DMS153 treated with DMSO at 0.1 percent for 48 hours (cell line): ENCODE measurements around the gene FANCI.
A peak's percentile ranks its signal among the peaks of the same experiment; 100 is the strongest.

Experiments
- DNase-seq: peaks from one replicate; lab custom pipeline; 2025; ENCODE audit not compliant: unreplicated experiment; lab: John Stamatoyannopoulos, UW

FANCI gene

GRCh38 chr15:89243691-89244573 is at the start of gene FANCI:
TSS of gene FANCI (plus strand) at chr15:89243979. CDS start at chr15:89247648, 3,669 bp downstream.
- peak; percentile 61 for DNase-seq

GRCh38 chr15:89194608-89195007 is 49.2 kb upstream of the FANCI start:
- DNase-seq: no peak

- no peak for DNase-seq
These were observed 47.9 kb upstream of the FANCI start for GRCh38 chr15:89195836-89196235.

- no peak for DNase-seq
These were observed 47.5 kb upstream of the FANCI start for GRCh38 chr15:89196241-89196640.

- DNase-seq: no peak
These were observed 46.8 kb upstream of the FANCI start for GRCh38 chr15:89196994-89197393.

GRCh38 chr15:89197503-89197971 is 46.2 kb upstream of the FANCI start:
- peak; percentile 17 for DNase-seq

- DNase-seq: no peak
These were observed 45.6 kb upstream of the FANCI start for GRCh38 chr15:89198196-89198595.

- DNase-seq: no peak
These were observed 44.8 kb upstream of the FANCI start for GRCh38 chr15:89198934-89199333.

- no peak for DNase-seq
These were observed 44.0 kb upstream of the FANCI start for GRCh38 chr15:89199746-89200145.

- DNase-seq: no peak
These were observed 43.6 kb upstream of the FANCI start for GRCh38 chr15:89200182-89200581.

GRCh38 chr15:89201465-89202005 is 42.2 kb upstream of the FANCI start:
- no peak for DNase-seq

- no peak for DNase-seq
These were observed 40.0 kb upstream of the FANCI start for GRCh38 chr15:89203705-89204273.

- DNase-seq: no peak
These were observed 37.7 kb upstream of the FANCI start for GRCh38 chr15:89205991-89206585.

GRCh38 chr15:89206908-89207331 is 36.9 kb upstream of the FANCI start:
- peak; percentile 1 for DNase-seq

- no peak for DNase-seq
These were observed 35.5 kb upstream of the FANCI start for GRCh38 chr15:89208256-89208655.

- no peak for DNase-seq
These were observed 34.7 kb upstream of the FANCI start for GRCh38 chr15:89209057-89209456.

GRCh38 chr15:89211678-89212170 is 32.1 kb upstream of the FANCI start:
- no peak for DNase-seq

- no peak for DNase-seq
These were observed 28.2 kb upstream of the FANCI start for GRCh38 chr15:89215627-89216026.

- no peak for DNase-seq
These were observed 26.7 kb upstream of the FANCI start for GRCh38 chr15:89217031-89217430.

- DNase-seq: no peak
These were observed 25.9 kb upstream of the FANCI start for GRCh38 chr15:89217686-89218376.

- no peak for DNase-seq
These were observed 25.2 kb upstream of the FANCI start for GRCh38 chr15:89218531-89218930.
